Type B pancreatic cell (in vitro differentiated cells): ENCODE data around the gene AP1M2. TPM values are rescaled to one million over a fixed set of nuclear protein-coding genes. Genes with fewer than 3 reads are reported as not detected.
A peak's percentile ranks its signal among the peaks of the same experiment; 100 is the strongest.

Experiments
- DNase-seq: peaks from one replicate; pipeline ENCODE4 v3.0.0; 2021; ENCODE audit warnings: mixed read lengths; ENCODE audit not compliant: unreplicated experiment; ENCODE audit errors: extremely low spot score
- H3K27ac Mint-ChIP-seq: 2 replicates; pipeline ENCODE4 v1.8.0; 2021; ENCODE audit warnings: mild to moderate bottlenecking, mixed read lengths
- H3K27me3 Mint-ChIP-seq: 2 replicates; pipeline ENCODE4 v1.8.0; 2021; ENCODE audit warnings: mixed read lengths
- H3K36me3 Mint-ChIP-seq: 2 replicates; pipeline ENCODE4 v1.8.0; 2021; ENCODE audit warnings: mixed read lengths
- H3K4me1 Mint-ChIP-seq: one replicate; pipeline ENCODE4 v1.8.0; 2021; ENCODE audit warnings: mixed read lengths; ENCODE audit not compliant: unreplicated experiment
- H3K4me3 Mint-ChIP-seq: 2 replicates; pipeline ENCODE4 v1.8.0; 2021; ENCODE audit warnings: mild to moderate bottlenecking, mixed read lengths
- H3K9me3 Mint-ChIP-seq: 2 replicates; pipeline ENCODE4 v1.8.0; 2021; ENCODE audit warnings: mixed read lengths
- total RNA-seq: library from RNA; stranded (reverse); gene quantifications from 2 replicates; pipeline ENCODE4 v1.2.1, GENCODE V29; 2021; ENCODE audit warnings: low replicate concordance
- TF ChIP-seq, protein P1 (sequence below): fragments of 200-600 bp; sonication (generic); conservative IDR thresholded peaks from 2 replicates; pipeline ENCODE4 v1.5.0; 2021; ENCODE audit warnings: antibody characterized with exemption, mild to moderate bottlenecking

Gene AP1M2
- total RNA-seq, 1 donor from 2014 or later: 45.2 TPM

DNA sequence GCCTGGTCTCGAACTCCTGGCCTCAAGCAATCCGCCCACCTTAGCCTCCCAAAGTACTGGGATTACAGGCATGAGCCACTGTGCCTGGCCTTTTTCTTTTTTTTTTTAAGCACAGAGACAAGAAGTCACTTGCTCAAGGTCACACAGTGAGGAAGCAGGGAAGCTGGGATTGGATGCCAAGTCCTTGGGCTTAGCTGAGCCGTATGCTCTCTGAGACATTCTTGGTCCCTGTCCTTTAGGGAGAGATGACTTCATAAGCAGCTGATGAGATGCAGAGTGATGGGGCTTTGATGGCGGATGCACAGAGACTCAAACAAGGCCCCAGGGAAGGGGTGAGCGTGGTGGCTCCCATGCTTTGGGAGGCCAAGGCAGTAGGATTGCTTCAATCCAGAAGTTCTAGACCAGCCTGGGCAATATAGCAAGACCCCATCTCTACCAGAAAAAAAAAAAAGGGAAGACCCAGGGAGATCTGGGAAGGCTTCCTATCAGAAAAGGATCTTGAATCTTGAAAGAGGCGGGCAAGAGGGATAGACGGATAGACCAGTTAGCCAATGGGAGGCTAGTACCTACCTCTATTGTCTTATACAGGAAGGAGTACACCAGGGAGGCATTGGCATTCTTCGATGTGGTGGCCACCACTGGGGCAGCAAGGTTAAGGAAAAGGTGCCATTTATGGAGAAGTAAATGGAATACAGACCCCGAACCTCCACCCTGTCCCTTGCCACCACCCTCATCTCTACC, 3.9 kb downstream of the AP1M2 start:
- no peak for DNase-seq
- no peak overlapping the region for H3K27ac Mint-ChIP-seq
- peaks cover 13% of the 10 kb centered on the region for H3K4me1 Mint-ChIP-seq
- TF ChIP-seq, protein P1, sequence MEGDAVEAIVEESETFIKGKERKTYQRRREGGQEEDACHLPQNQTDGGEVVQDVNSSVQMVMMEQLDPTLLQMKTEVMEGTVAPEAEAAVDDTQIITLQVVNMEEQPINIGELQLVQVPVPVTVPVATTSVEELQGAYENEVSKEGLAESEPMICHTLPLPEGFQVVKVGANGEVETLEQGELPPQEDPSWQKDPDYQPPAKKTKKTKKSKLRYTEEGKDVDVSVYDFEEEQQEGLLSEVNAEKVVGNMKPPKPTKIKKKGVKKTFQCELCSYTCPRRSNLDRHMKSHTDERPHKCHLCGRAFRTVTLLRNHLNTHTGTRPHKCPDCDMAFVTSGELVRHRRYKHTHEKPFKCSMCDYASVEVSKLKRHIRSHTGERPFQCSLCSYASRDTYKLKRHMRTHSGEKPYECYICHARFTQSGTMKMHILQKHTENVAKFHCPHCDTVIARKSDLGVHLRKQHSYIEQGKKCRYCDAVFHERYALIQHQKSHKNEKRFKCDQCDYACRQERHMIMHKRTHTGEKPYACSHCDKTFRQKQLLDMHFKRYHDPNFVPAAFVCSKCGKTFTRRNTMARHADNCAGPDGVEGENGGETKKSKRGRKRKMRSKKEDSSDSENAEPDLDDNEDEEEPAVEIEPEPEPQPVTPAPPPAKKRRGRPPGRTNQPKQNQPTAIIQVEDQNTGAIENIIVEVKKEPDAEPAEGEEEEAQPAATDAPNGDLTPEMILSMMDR: no peak
- no peaks in the 10 kb centered on the region for H3K9me3 Mint-ChIP-seq
- peaks cover 5% of the 10 kb centered on the region for H3K36me3 Mint-ChIP-seq
- H3K4me3 Mint-ChIP-seq: no peak overlapping the region
- peaks cover 28% of the 10 kb centered on the region for H3K27me3 Mint-ChIP-seq

DNA sequence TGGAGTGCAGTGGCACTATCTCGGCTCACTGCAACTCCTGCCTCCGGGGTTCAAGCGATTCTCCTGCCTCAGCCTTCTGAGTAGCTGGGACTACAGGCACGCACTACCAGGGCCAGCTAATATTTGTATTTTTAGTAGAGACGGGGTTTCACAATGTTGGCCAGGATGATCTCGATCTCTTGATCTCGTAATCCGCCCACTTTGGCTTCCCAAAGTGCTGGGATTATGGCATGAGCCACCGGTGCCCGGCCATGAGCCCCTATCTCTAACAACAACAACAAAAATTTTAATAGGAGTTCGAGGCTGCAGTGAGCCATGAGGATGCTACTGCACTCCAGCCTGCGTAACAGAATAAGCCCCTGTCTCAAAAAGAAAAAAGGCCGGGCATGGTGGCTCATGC, 5.0 kb downstream of the AP1M2 start:
- peaks cover 13% of the 10 kb centered on the region for H3K4me1 Mint-ChIP-seq
- H3K27me3 Mint-ChIP-seq: peaks cover 19% of the 10 kb centered on the region
- no peak overlapping the region for H3K4me3 Mint-ChIP-seq
- H3K9me3 Mint-ChIP-seq: no peaks in the 10 kb centered on the region
- no peak for DNase-seq
- H3K27ac Mint-ChIP-seq: no peak overlapping the region
- TF ChIP-seq, protein P1: no peak
- H3K36me3 Mint-ChIP-seq: peaks cover 5% of the 10 kb centered on the region

DNA sequence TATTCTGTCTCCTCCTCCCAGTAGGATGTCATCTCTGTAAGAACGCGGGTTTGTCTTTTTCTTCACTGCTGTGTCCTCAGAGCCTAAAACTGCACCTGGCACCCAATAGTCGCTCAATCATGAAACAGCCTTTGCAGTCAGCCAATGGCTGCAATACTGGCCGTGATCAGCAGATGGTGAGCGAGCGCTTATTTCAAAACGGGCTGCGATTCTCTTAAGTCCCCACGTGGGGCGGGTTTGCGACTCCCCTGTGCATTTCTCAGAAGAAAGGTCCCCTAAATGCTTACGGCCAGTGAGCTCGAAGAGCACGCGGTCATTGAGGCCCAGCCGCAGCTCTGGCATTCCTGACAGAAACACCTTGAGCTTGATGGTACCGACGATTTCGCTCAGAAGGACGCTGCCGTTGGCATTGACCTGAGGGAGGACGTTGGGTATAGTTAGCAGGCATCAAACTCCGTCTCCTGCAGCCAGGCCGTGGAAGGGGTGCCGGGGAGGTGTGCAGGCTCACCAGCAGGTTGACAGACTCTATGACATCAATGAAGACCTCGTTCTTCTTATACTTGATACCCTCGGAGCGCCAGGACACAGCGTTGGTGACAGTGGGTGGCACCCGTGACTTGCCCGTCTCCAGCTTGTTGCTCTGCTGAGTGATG, 6.0 kb downstream of the AP1M2 start:
- peak overlapping the region; percentile 45 for H3K4me3 Mint-ChIP-seq
- DNase-seq: peak; percentile 89
- no peaks in the 10 kb centered on the region for H3K9me3 Mint-ChIP-seq
- peak overlapping the region; percentile 9 for H3K27ac Mint-ChIP-seq
- TF ChIP-seq, protein P1: peak; percentile 98
- peaks cover 11% of the 10 kb centered on the region for H3K27me3 Mint-ChIP-seq
- H3K4me1 Mint-ChIP-seq: peaks cover 6% of the 10 kb centered on the region
- H3K36me3 Mint-ChIP-seq: peaks cover 5% of the 10 kb centered on the region

GRCh38 chr19:10577951-10578350, 9.2 kb downstream of the AP1M2 start:
- no peaks in the 10 kb centered on the region for H3K27me3 Mint-ChIP-seq
- H3K36me3 Mint-ChIP-seq: peaks cover 5% of the 10 kb centered on the region
- H3K4me1 Mint-ChIP-seq: peaks cover 6% of the 10 kb centered on the region
- no peak overlapping the region for H3K27ac Mint-ChIP-seq
- H3K9me3 Mint-ChIP-seq: no peaks in the 10 kb centered on the region
- no peak overlapping the region for H3K4me3 Mint-ChIP-seq
- DNase-seq: no peak
- TF ChIP-seq, protein P1: no peak

GRCh38 chr19:10575011-10575716, 11.9 kb downstream of the AP1M2 start:
- no peaks in the 10 kb centered on the region for H3K27me3 Mint-ChIP-seq
- DNase-seq: no peak
- no peaks in the 10 kb centered on the region for H3K36me3 Mint-ChIP-seq
- H3K9me3 Mint-ChIP-seq: no peaks in the 10 kb centered on the region
- no peak overlapping the region for H3K27ac Mint-ChIP-seq
- TF ChIP-seq, protein P1: no peak
- H3K4me3 Mint-ChIP-seq: no peak overlapping the region
- H3K4me1 Mint-ChIP-seq: peaks cover 6% of the 10 kb centered on the region
